Small intestine (tissue), 16 donors: ENCODE results near the gene ATP8A2. TPM values are rescaled to one million over a fixed set of nuclear protein-coding genes. Genes with fewer than 3 reads are reported as not detected.

Experiments used
- DNase-seq, 2 donors: peaks; one replicate each; pipeline versions ENCODE4 v3.0.0 to v3.0.0-alpha.2; 2013
- FAIRE-seq: peaks from 2 replicates; lab custom pipeline; 2012; peaks lifted over from hg19 to GRCh38; lab: Jason Lieb, UNC
- H3K27ac ChIP-seq, 3 donors: one replicate each; pipeline ENCODE4 v1.5.1; 2013; ENCODE audit warnings: low read length in 2 of 3, mild to moderate bottlenecking in 2 of 3, control low read depth in 1 of 3, inconsistent platforms in 1 of 3, low read depth in 1 of 3, moderate library complexity in 1 of 3
- H3K27me3 ChIP-seq, 3 donors: one replicate each; pipeline ENCODE4 v1.6.1; 2013; ENCODE audit warnings: low read length in 3 of 3, inconsistent platforms in 1 of 3; ENCODE audit not compliant: control insufficient read depth in 3 of 3, insufficient read depth in 3 of 3
- H3K36me3 ChIP-seq, 3 donors: one replicate each; pipeline ENCODE4 v1.6.1; 2013; ENCODE audit warnings: low read length in 3 of 3, inconsistent platforms in 1 of 3, low read depth in 1 of 3, mild to moderate bottlenecking in 1 of 3, moderate library complexity in 1 of 3; ENCODE audit not compliant: control insufficient read depth in 3 of 3, insufficient read depth in 2 of 3
- H3K4me1 ChIP-seq, 3 donors: one replicate each; pipeline ENCODE4 v1.6.1; 2013; ENCODE audit warnings: low read length in 2 of 3, inconsistent platforms in 1 of 3, low read depth in 1 of 3, mild to moderate bottlenecking in 1 of 3, moderate library complexity in 1 of 3; ENCODE audit not compliant: control insufficient read depth in 3 of 3, insufficient read depth in 2 of 3
- H3K4me3 ChIP-seq, 3 donors: one replicate each; pipeline ENCODE4 v1.5.1; 2013; ENCODE audit warnings: low read length in 3 of 3, control low read depth in 1 of 3, inconsistent platforms in 1 of 3, low read depth in 1 of 3, mild to moderate bottlenecking in 1 of 3, moderate library complexity in 1 of 3
- H3K9me3 ChIP-seq, 2 donors: one replicate each; pipeline ENCODE4 v1.6.1; 2013; ENCODE audit warnings: low read depth in 1 of 2, low read length in 1 of 2; ENCODE audit not compliant: control insufficient read depth in 2 of 2, insufficient read depth in 1 of 2
- WGBS, 3 donors: extraction: QIAGEN DNeasy Blood & Tissue Kit; methylation state at CpG; one replicate each; pipeline ENCODE4 v1.1.7; 2013; 5-methylcytosine and 5-hydroxymethylcytosine counted together
- long read RNA-seq, 10 donors: transcript quantifications; one replicate each; lab custom pipeline, GENCODE V29; 2026
- polyA plus RNA-seq, 4 donors: library from polyadenylated mRNA; stranded (reverse) in 3 of 4; unstranded in 1 of 4; fragments of 200-250 nt in 3 of 4; fragments of 120-200 nt in 1 of 4; gene quantifications; one replicate each; pipeline versions ENCODE4 v1.2.1 to v1.2.3, GENCODE V29; 2013
- donor health status: healthy with polysubstance abuse.
- donor health status: control.
- donor health status: control.
- donor health status: Bipolar disorder and iron deficiency.
- donor health status: healthy.

The ATP8A2 gene
- under 1 TPM in 2 of 4 donors, not detected in 2; 0.72 to 0.79 TPM for polyA plus RNA-seq
- long read RNA-seq, donor 1: 0 reads
- long read RNA-seq, donor 2: 0 reads
- long read RNA-seq, donor 3: 0 reads
- long read RNA-seq, donor 4: 0 reads
- long read RNA-seq, donor 5: 0 reads
- long read RNA-seq, donor 6: 0 reads
- long read RNA-seq, donor 7: 0 reads
- long read RNA-seq, donor 8: 0 reads
- long read RNA-seq, donor 9: 0 reads
- long read RNA-seq, donor 10: 0 reads

GRCh38 chr13:25371875-25372283, at the start of gene ATP8A2:
ATP8A2 (plus strand) TSS chr13:25371974; CDS start chr13:25372213, 239 bp downstream.
- peak in 1 of 2 donors; percentile 16 for DNase-seq
- WGBS, 3 donors: 1 to 2% (median 1%) methylated on average over 20 to 58 of the region's 58 CpGs
- Histone ChIP-seq H3K9me3 (no peaks in the 10 kb centered on the region), H3K4me3 (peak within 1 kb of the TSS in 2 of 3 donors; percentile 15 to 45), H3K4me1 (no peaks in the 10 kb centered on the region), H3K27ac (no peak within 1 kb of the TSS), H3K27me3 (peaks cover 9 to 44% (median 17%) of the 10 kb centered on the region in 3 donors), H3K36me3 (no peaks in the 10 kb centered on the region)
- no peak for FAIRE-seq

- H3K4me3 ChIP-seq: no peak overlapping the region
- no peaks in the 10 kb centered on the region for H3K9me3 ChIP-seq
- WGBS, 3 donors: 85 to 89% (median 87%) methylated on average over 2 of the region's 2 CpGs
- H3K27me3 ChIP-seq: no peaks in the 10 kb centered on the region
- DNase-seq: no peak
- no peak for FAIRE-seq
- H3K27ac ChIP-seq: no peak overlapping the region
- H3K4me1 ChIP-seq: no peaks in the 10 kb centered on the region
- H3K36me3 ChIP-seq: peaks cover 3 to 9% (median 7%) of the 10 kb centered on the region in 3 donors
These were observed 47.7 kb upstream of the ATP8A2 start for GRCh38 chr13:25324100-25324499.

DNA sequence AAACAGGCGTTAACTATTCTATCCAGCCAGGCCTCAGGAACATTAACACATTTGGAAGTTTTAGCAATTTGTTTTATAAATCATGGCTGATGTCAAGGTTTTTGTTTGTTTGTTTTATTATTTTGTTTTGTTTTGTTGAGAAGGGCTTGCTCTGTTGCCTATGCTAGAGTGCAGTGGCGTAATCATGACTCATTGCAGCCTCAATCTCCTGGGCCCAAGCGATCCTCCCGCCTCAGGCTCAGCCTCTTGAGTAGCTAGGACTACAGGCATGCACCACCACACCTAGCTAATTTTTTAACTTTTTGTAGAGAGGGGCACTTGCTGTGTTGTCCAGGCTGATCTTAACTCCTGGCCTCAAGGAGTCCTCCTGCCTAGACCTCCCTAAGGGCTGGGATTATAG, 42.1 kb upstream of the ATP8A2 start:
- DNase-seq (no peak), FAIRE-seq (no peak)
- no peaks in the 10 kb centered on the region for H3K4me1 ChIP-seq
- H3K4me3 ChIP-seq: no peak overlapping the region
- no peak overlapping the region for H3K27ac ChIP-seq
- WGBS, 3 donors: 97 to 98% (median 98%) methylated on average over 4 of the region's 4 CpGs
- peaks cover 7 to 19% (median 18%) of the 10 kb centered on the region in 3 donors for H3K36me3 ChIP-seq
- no peaks in the 10 kb centered on the region for H3K27me3 ChIP-seq
- no peaks in the 10 kb centered on the region for H3K9me3 ChIP-seq

DNA sequence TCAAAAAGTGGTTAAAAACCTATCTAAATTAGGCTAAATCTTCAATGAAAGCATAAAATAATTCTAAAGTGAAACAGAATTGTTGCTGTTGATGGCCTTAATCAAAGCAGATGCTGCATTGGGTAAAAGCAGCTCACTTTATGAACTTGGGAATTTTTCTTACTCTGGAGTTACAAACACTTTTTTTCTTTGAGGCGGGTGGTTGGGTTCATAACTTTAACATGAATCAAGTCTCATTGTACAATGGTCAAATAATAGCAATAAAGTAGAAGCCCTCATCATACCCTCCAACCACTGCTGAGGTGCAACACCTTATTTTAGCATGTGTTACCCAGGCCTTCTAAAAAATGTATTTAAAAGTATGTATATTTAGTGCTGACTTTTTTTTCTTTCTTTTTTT, 41.2 kb upstream of the ATP8A2 start:
- FAIRE-seq: no peak
- WGBS, 3 donors: 94 to 100% (median 95%) methylated on average over 1 of the region's 1 CpG
- Histone ChIP-seq H3K27ac (no peak overlapping the region), H3K4me1 (no peaks in the 10 kb centered on the region), H3K4me3 (no peak overlapping the region), H3K9me3 (no peaks in the 10 kb centered on the region), H3K27me3 (no peaks in the 10 kb centered on the region), H3K36me3 (peaks cover 7 to 19% (median 18%) of the 10 kb centered on the region in 3 donors)
- no peak for DNase-seq

GRCh38 chr13:25335856-25336255, 35.9 kb upstream of the ATP8A2 start:
- WGBS, 3 donors: 70 to 74% (median 70%) methylated on average over 3 of the region's 3 CpGs
- Histone ChIP-seq H3K36me3 (peaks cover 5 to 12% (median 10%) of the 10 kb centered on the region in 3 donors), H3K27ac (no peak overlapping the region), H3K27me3 (no peaks in the 10 kb centered on the region), H3K9me3 (no peaks in the 10 kb centered on the region), H3K4me1 (no peaks in the 10 kb centered on the region), H3K4me3 (no peak overlapping the region)
- FAIRE-seq: peak; percentile 85
- no peak for DNase-seq

- H3K36me3 ChIP-seq: peaks cover 0 to under 1% (median 0%) of the 10 kb centered on the region in 3 donors
- no peaks in the 10 kb centered on the region for H3K9me3 ChIP-seq
- H3K4me3 ChIP-seq: no peak overlapping the region
- H3K4me1 ChIP-seq: no peaks in the 10 kb centered on the region
- H3K27ac ChIP-seq: no peak overlapping the region
- FAIRE-seq (no peak), DNase-seq (no peak)
- H3K27me3 ChIP-seq: no peaks in the 10 kb centered on the region
- WGBS, 3 donors: 91 to 92% (median 92%) methylated on average over 2 of the region's 2 CpGs
These were observed 26.2 kb upstream of the ATP8A2 start for GRCh38 chr13:25345576-25345975.

DNA sequence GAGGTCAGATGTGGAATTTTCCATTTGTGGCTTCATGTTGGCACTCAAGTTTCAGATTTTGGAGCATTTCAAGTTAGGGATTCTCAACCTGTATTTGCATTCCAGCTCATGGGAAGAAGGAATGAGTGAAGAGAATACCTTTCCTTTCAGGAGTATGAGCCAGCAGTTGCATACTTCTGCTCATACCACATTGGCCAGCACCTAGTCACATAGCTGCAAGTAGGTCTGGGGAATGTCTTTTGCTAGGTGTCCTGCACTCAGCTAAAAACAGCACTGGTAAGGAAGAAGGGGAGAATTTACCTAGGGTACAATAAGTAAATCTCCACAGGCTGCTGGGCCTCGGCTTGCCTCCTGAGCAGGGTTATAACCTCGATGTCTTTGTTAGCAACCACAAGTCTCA, 24.6 kb upstream of the ATP8A2 start:
- Histone ChIP-seq H3K4me3 (no peak overlapping the region), H3K4me1 (no peaks in the 10 kb centered on the region), H3K27ac (no peak overlapping the region), H3K9me3 (no peaks in the 10 kb centered on the region), H3K36me3 (no peaks in the 10 kb centered on the region), H3K27me3 (no peaks in the 10 kb centered on the region)
- DNase-seq: no peak
- 82 to 91% (median 85%) methylated on average over 2 of the region's 2 CpGs for WGBS, 3 donors
- FAIRE-seq: no peak

GRCh38 chr13:25351404-25351803, 20.4 kb upstream of the ATP8A2 start:
- WGBS, 3 donors: 93 to 97% (median 97%) methylated on average over 1 of the region's 1 CpG
- no peaks in the 10 kb centered on the region for H3K4me1 ChIP-seq

DNA sequence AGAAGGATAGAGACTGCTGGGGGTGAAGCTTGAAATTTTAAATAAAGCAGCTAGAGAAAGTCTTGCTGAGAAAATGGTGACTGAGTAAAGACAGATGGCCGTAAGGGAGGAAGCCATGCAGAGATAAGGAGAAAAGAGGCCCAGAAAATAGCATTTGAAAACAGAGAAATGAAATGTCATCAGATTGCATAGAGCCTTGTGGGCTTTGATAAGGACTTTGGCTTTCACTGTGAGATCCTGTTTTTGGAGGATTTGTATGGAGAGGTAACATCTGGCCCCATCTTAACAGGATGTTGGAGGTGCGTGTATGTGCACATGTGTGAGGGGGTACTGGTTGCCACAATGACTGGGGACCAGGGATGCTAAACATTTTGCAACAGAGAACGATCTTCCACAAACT, 19.5 kb upstream of the ATP8A2 start:
- no peak overlapping the region for H3K27ac ChIP-seq
- DNase-seq: no peak
- FAIRE-seq: no peak
- H3K4me1 ChIP-seq: no peaks in the 10 kb centered on the region
- no peaks in the 10 kb centered on the region for H3K9me3 ChIP-seq
- no peak overlapping the region for H3K4me3 ChIP-seq
- WGBS, 3 donors: 51 to 68% (median 61%) methylated on average over 3 of the region's 3 CpGs
- H3K27me3 ChIP-seq: peaks cover 0 to 2% (median 2%) of the 10 kb centered on the region in 3 donors
- no peaks in the 10 kb centered on the region for H3K36me3 ChIP-seq

More at GRCh38 chr13:25351404-25351803, 20.4 kb upstream of the ATP8A2 start:
- Histone ChIP-seq H3K27ac (no peak overlapping the region), H3K27me3 (peaks cover 0 to 2% (median 2%) of the 10 kb centered on the region in 3 donors), H3K9me3 (no peaks in the 10 kb centered on the region), H3K36me3 (no peaks in the 10 kb centered on the region), H3K4me3 (no peak overlapping the region)
- no peak for FAIRE-seq
- no peak for DNase-seq
